ENCODE data around the gene ANKRD24.

DNA sequence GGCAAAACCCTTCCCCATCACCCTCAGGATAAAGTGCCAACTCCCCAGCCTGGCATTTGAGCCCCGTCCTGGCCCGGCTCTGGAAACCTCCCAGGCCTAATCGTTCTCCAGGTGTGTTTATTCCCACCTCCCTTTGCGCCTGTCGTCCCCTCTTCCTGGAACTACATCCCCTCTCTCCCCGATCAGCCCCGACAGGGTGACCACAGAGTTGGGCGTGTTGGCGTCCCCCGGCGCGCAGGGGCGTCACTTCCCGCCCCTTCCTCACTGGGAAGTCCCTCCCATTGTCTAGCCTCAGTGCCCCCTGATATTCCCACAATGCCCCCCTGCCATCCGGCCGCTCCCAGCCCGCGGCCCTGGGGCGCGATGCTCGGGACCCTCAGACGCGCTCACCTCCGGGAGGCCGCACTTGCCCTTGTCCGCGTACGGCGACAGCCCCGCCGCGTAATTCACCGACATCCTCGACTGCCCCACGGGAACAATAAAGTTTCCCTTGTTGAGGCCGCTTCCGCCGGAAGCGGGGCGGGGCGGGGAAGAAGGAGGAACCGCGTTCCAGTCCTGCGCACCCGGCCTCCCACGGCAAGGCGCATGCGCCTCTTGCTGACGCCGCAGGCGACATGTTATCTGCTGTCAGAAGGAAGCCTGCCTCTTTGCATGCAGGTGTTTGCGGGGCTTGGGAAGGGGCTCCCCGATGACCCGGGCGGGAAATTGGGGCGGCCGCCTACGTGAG, at the start of gene ANKRD24, which contains the start of gene SIRT6:
- TF ChIP-seq FOXA2 (IDR thresholded peaks at IDR 0.05), result no peak
- TF ChIP-seq TAF1 (conservative IDR thresholded peaks at IDR 0.05), result no peak
- no peak for TF ChIP-seq CTCF (IDR thresholded peaks at IDR 0.05; ENCODE audit: low read depth, low read length, missing input control)
- TF ChIP-seq RAD21 (IDR thresholded peaks at IDR 0.05), result peak in 1 of 2 donors; percentile 7
- TF ChIP-seq, protein P1, sequence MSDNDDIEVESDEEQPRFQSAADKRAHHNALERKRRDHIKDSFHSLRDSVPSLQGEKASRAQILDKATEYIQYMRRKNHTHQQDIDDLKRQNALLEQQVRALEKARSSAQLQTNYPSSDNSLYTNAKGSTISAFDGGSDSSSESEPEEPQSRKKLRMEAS (IDR thresholded peaks at IDR 0.05), result peak; percentile 63
- TF ChIP-seq RXRA (IDR thresholded peaks at IDR 0.05), result peak in 1 of 2 donors; percentile 59

All from liver (tissue), 3 donors.